Activated T-helper 9 cell treated with anti-CD3 and anti-CD28 coated beads, Interleukin-2, amount 50 U/mL, for 16 hours (primary cell): ENCODE measurements around the gene NEUROD2.

Source experiments
- DNase-seq: peaks from one replicate; pipeline ENCODE4 v3.0.0-alpha.2; 2020; ENCODE audit warnings: low read depth

Gene NEUROD2

DNA sequence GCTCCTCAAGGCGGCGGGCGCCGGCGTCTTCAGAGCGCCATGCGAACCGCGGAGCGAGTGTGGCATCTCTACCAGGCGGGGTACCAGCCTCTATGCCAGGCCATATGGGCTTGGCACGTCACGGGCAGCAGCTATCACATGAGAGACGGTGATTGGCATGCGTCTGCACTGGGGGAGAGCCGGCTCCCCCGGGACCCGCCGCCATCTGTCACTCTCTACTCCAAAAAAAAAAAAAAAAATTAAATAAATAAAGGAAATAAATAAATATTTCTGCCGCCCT is at the start of gene NEUROD2:
Gene NEUROD2 (minus strand): TSS at position 70 of the 280 bp plus-strand sequence. CDS start 1,321 bp downstream, outside the sequence.
- DNase-seq = no peak

DNA sequence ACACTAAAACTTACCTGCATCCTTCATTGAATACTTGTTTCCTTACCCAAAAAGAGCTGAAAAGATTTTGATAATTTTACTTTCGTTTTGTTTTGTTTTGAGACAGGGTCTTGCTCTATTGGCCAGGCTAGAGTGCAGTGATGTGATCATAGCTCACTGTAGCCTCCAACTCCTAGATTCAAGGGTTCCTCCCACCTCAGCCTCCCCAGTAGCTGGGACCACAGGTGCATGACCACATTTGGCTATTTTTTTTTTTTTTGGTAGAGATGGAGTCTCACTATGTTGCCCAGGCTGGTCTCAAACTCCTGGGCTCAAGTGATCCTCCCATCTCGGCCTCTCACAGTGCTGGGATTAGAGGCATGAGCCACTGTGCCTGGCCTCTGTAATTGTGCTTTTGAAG is 47.4 kb upstream of the NEUROD2 start:
- DNase-seq = no peak

DNA sequence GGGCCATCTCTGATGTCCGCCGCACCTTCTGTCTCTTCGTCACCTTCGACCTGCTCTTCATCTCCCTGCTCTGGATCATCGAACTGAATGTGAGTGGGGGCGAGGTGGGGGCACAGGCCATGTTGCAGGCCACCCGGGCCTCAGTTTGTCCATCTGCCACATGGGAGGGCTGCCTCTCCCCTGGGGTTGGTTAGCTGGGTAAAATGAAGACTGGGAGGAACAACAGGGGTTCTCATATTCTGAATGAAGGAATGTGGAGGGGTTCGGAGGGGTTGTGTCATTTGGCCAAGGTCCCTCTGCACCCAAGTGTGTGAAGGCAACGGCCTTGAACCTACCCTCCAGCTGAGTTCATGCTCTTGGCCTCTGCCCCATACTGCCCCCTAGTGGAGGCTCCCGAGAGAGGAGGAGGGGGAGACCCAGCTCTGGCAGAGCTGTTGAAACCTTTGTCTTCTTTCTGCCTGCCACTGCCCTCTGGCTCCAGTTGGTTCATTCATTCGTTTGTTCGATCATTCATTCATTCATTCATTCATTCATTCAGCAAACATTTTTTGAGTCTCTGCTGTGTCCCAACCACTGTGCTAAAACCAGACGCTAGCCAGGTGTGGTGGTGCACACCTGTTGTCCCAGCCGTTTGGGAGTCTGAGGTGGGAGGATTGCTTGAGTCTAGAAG is 46.1 kb upstream of the NEUROD2 start:
- peak; percentile 65 for DNase-seq

DNA sequence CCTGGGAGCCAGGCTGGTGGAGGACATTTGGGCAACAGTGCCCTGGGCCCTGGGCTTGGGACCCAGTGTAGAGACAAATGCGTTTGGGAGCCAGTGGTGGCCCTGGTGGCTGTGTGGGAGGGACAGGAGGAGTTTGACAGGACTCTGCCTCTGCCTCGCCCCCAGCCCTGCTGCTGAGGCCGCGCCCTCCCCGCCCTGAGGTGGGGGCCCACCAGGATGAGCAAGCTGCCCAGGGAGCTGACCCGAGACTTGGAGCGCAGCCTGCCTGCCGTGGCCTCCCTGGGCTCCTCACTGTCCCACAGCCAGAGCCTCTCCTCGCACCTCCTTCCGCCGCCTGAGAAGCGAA is 45.6 kb upstream of the NEUROD2 start:
- no peak for DNase-seq

DNA sequence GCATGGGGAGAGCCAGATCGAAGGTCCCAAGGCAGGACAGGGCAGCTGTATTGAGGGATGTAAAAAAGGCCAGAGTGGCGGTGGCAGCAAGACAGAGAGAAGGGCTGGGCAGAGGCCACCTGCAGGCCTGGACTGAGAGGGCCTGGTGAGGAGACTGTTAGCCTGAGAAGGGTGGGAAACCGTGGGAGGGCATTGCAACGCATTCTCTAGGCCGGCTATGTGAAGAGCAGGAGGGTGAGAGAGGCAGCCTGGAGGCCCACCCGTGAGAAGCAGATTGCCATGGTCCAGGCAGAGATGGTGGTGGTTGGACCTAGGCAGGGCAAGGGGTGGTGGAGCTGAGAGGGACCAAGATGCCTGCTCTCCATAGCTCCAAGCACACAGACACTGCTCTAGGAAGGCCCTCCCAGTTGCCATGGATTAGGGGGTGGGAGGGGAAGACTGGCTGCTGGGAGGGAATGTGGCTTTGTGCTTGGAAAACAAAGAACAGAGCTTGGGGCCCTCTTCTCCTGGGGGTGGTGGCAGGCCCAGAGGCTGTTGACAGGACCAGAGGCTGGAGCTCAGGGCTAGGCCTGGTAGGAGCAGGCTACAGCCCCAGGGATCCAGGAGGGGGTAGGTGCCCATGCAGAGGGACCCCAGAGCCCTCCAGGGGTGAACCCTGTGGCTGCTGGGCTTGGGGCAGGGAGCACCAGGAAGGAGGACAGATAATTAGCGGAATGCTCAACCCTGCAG is 45.0 kb upstream of the NEUROD2 start:
- no peak for DNase-seq

DNA sequence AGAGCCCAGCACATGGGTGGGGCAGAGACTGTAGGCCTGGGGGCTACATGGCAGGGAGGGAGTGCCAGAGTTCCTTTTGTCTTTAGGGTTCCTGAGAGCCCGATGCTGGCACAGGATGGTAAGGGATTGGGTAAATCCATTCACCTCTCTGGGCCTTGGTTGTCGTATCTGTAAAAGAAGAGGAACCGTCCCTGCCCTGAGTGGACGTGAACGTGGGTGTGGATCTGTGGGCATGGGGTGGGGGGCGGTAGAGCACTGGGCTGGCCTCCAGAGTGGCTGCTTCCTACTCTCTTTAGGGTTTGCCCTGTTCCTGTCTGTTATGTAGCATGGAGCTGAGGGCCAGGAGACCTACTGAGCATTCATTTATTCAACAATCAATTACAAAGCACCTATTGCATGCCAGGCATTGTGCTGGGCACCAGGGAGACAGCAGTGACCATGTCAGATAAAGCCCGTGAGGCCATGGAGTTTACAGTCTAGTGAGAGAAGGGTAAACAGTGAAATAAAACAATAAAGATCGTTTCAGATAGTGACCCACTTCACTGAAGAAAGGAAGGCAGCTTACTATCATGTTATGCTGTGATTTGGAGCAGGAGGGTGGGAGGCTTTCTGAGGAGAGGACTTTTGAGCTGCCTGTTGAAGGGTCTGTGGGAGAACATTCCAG is 44.3 kb upstream of the NEUROD2 start:
- no peak for DNase-seq

DNA sequence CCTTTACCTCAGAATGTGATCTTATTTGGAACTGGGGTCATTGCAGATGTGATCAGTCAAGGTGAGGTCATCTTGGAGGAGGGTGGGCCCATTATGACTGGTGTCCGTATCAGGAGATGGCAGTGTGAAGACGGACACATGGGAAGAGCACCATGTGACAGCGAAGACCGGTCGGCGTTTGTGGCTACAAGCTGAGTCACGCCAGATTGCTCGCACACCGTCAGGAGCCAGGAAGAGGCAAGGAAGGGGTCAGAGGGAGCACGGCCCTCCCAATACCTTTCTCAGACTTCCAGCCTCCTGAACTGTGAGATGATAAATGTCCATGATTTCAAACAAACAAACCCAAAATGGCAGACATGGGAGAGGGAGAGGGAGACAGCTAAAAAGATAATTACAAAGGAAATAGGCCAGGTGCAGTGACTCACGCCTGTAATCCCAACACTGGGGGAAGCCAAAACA is 42.4 kb upstream of the NEUROD2 start:
- no peak for DNase-seq

DNA sequence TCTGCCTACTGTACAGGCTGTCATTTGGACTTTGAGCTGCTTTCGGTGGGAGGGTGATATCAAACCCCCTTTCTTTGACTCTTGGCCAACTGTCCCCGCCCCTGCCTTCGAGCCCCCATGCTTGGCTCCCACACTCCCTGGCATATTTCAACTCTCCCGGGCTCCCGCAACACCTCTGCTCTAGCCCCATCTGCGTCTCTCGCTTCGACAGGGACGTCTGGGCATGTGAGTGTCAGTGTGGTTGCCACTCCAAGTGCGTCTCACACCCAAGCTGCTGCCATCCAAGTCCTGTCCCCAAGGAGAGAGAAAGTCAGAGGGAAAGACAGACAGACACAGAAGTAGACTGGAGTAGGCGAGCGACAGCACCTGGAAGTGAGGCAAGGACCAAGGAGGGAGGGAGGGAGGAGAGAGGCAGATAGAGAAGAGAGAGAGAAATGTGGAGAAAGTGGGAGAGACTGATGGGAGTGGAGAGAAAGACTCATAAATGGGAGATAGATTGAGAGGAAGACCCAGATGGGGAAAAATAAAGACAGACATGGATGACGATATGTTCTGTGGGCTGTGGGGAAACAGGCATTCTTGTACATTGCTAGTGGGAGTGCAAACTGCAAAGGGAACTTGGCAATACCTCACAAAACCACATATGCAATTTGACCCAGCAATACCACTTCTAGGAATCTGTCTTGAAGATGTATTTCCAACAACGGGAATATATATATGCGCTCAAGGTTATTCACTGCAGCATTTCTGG is 41.1 kb upstream of the NEUROD2 start:
- DNase-seq = no peak

DNA sequence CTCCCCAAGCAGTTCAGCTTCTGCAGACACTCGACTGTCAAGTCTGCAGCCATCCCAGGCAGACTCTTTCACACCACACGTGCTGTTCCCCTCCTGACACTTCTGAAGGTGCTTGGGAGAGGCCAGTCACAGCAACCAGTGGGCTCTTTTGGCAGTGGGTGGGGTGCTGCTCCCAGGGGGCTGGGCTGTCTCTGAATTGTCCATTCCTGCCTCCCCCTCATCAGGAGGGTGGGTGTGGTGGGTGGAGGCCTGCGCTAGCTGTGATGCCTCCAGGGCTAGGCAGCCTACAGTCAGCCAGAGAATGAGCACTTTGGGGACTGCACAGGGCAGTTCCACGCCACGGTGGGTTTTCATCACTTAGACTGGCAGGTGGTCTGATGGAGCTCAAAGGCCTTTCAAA is 39.5 kb upstream of the NEUROD2 start:
- DNase-seq = no peak

DNA sequence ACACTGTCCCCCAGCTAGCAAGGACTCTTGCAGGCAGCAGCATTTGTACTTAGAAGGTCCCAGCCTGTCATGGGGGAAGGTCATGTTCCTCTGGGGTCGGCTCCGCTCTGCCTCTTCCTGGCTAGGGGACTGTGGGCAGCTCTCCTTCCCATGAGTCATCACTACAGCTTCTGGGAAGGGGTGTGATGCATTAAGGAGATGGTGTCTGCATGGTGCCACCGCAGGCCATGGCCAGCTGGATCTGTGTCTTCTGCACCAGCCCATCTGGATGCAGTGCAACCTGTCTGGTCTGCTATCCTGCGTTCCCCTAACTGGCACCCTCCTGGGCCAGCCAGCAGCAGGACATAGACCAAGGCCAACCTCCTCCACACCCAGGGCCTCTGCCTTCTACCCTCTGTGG is 35.6 kb upstream of the NEUROD2 start:
- no peak for DNase-seq

DNA sequence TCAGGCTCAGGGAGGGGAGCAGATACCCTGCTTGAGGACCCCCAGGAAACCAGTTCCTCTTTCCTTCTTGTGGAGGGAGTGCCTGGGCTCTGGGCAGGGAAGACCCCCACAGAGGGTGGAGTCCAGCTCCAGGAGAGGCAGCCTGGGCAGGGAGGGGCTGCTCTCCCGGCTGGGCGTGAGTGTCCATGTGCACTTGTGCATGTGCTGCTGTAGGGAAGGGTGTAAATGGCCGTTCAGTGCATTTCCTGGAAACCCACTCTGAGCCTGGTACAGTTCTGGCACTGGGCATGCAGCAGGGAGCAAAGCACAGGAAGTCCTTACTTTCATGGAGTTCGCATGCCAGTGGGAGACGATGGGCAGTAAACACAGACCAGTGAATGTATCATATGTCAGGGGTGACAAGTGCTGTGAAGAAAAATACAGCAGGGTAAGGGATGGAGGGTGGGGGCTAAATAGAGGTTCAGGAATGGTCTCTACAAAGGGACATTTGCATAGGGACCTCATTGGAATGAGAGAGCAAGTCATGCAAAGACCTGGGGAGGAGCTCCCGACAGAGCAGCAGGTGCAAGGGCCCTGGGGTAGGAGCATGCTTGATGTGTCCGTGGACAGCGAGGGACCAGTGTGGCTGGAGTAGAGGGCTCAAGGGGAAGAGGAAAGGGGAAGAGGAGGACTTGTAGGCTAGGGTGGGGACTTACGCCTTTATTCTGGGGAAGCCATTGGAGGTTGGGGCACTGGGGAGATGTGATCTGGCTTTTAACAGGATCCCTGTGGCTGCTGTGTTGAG is 34.8 kb upstream of the NEUROD2 start:
- no peak for DNase-seq

DNA sequence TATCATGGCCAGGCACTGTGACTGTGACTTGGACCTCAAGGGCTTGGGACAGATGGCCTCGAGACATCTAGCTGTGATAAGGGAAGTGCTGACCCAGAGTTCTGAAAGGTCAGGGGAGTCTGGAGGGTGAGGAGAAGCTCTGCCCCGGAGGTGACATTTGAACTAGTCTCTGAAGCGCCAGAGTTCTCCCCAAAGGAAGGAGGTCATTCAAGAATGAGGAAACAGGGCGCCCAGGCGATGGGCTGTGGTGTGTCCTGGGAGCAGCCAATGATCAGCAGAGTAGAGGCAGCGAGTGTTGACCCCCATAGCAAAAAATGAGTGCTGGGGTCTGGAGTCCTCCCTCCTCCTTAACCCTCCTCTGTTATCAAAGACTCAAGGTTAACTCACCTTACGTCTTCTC is 34.2 kb upstream of the NEUROD2 start:
- no peak for DNase-seq

DNA sequence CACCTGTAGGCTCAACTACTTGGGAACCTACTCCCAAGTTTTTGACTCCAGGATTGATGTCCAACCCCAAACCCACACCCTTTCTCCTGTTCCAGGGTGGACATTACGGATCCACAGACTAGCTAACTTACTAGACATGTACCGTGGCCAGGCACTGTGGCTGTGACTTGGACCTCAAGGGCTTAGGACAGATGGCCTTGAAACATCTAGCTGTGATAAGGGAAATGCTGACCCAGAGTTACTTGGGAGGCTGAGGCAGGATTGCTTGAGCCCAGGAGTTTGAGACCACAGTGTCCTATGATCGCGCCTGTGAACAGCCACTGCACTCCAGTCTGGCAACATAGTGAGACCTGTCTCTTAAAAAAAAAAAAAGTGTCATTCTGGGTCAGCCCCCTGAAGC is 33.4 kb upstream of the NEUROD2 start:
- no peak for DNase-seq

DNA sequence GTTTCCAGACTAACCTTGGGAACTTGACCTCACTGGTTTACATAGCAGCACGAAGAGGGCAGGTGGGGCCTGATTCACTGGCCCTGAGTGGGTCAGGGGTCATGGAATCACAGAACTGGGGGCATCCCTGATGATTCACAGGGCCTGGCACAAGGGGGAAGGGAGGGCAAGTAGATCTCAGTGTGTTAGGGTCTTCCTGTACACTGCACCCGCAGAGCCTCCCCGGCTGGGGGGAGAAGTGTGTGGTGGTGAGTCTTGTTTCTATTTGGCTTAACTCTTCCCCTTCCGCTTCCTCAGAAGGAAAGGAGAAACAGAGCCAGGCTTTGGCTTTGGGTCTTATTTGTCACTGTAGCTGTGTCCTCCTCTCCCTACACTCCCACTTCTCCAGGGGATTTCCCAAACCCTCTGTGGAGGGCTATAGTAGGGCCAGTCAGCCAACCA is 32.9 kb upstream of the NEUROD2 start:
- no peak for DNase-seq

DNA sequence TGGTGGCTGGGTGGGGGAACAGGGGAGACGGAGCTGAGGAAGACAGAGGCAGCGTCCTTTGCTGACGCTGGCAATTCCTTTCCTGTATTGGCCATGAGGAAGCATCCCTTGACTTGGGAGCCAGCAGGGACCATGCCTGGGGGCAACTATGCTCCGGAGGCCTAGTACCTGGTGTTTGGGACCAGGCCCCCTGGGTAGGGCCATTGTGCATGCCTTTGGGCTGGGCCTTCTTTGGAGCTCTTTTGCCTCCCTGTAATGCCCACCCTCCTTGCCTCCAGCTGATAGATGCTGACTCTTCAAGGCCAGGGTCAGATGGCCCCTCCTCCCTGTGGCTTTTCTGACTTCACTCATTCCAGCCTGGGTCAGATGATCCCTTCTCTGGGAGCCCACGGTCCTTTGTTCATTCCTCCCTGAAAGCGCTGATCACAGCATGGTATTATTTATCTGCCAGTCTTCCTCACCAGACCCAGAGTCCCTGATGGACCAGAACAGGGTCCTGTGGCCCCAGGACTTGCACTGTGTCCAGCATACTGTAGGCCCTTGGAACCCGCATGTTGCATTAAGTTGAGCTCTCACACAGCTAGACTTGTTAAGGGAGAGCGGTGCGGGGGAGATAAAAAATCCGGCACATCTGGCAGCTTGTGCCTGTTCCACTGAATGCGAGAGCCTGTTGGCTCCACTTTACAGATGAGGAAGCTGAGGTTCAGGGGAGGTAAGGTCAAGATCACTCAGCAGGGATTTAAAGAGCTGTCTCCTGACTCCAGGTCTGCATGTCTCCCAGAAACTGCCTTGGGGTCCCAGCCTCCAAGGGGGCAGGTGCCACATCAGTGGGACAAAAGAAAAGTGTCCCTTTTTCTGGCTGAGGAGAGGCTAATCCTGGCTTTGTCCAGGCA is 32.1 kb upstream of the NEUROD2 start:
- no peak for DNase-seq

DNA sequence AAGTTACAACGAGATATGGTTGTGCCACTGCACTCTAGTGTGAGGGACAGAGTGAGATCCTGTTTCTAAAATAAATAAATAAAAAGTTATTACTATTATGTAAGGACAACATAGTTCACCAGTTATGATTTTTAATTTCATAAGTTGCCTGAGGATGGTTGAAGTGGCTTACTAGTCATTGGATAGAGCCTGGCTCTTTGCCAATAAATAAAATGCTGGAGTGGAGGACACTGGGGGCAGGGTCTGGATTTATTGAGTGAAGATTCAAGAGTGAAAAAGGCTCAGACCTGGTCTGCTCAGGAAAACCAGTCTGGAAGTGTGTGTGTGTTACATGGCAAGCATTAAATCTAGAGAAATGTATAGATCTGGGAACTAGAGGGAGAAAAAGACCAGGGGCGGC is 31.3 kb upstream of the NEUROD2 start:
- DNase-seq = no peak

DNA sequence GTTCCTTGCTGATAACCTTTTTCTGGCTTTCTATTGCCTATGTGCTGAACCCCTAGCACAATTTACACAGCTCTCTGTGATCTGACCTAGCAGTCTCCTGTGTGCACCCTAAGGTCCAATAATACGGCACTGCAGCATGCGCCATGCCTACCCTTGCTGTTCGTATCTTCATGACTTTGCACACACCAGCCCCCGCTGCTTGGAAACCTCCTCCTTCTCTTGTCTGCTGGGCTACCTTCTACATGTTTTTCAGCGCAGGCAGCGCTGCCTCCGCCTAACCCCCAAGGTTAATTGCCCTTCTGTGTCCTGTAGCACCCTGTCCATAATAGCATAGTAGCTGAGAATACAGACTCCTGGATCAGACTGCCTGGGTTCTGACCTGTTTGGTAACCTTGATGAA is 30.6 kb upstream of the NEUROD2 start:
- DNase-seq = no peak

DNA sequence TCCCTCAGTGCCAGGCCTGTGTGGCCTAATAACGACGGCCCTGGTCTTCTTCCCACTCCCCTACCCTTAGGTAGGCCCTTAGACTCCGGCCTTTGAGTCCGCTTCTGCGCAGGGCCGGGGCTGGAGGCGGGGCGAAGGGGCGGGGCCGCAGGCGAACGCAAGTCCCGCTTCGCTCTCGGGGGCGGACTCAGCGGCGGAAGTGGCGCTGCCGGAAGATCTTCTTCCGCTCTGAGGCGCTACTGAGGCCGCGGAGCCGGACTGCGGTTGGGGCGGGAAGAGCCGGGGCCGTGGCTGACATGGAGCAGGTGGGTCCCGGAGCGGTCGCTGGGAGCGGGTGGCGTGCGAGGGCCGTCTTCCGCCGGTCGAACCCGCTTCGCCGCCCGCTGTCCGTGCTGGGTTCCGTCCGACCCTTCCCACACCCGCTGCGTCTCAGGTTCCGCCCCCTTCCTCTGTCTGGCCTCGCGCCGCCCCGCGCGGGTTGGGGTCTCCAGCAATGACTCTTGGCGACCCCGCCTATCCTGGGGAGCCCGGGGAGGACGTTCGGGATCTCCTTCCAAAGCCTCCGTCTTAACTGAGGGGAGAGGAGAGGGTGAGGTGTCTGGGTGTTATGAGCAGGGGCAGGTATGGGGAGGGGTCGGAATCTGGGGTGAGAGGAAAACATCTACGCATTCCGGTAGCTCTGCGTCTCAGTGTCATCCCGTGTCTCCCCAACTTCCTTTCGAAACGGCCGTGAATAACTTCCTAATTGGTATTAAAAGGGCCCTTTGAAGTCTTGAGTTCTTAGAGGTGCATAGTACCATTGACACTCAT is 29.4 kb upstream of the NEUROD2 start, which contains the start of gene STARD3:
Gene STARD3 (plus strand): TSS at position 218 of the 810 bp plus-strand sequence. CDS start 16,388 bp downstream, outside the sequence.
- DNase-seq = peak; percentile 86

DNA sequence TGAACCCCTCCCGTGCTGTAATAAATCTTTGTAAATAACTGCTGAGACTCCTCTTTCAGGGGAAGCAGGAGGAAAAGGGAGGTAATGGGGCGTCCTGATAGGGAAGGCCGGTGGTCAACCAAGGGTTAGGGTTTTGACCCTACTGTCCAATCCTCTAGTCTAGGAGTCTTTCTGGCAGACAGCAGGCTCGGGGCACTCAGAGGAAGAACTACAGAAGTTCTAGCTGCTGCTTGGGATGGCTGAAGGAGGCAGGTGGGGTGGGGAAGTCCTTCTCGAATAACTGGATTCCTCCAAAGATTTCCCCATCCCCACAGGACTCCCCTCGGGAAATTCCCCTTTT is 28.8 kb upstream of the NEUROD2 start:
- no peak for DNase-seq

DNA sequence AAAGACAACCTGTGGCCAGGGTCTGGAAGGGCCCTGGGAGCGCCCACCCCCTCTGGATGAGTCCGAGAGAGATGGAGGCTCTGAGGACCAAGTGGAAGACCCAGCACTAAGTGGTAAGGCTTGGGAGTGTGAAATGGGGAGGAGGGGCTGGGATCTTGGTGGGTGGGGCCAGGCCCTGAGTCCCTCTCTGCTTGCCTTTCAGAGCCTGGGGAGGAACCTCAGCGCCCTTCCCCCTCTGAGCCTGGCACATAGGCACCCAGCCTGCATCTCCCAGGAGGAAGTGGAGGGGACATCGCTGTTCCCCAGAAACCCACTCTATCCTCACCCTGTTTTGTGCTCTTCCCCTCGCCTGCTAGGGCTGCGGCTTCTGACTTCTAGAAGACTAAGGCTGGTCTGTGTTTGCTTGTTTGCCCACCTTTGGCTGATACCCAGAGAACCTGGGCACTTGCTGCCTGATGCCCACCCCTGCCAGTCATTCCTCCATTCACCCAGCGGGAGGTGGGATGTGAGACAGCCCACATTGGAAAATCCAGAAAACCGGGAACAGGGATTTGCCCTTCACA is 28.0 kb upstream of the NEUROD2 start:
- DNase-seq = no peak
